DND-41 (cell line): Measurements from ENCODE around the gene TMEM232.

ENCODE experiments used
- ATAC-seq: fragments of 200-7000 bp; cut with Tn5 transposase; 3 replicates; pipeline ENCODE4 v1.9.1; 2021; ENCODE audit warnings: low read depth; ENCODE audit not compliant: insufficient read depth
- DNase-seq: peaks from one replicate; pipeline ENCODE4 v3.0.0-alpha.2; 2020
- H2AFZ ChIP-seq: 2 replicates; pipeline ENCODE4 v1.6.0; 2012; ENCODE audit warnings: low read depth, low read length
- H3K27ac ChIP-seq: 2 replicates; pipeline ENCODE4 v1.5.1; 2012; ENCODE audit warnings: low read length, inconsistent platforms
- H3K27me3 ChIP-seq: fragments of 200-600 bp; sonication (generic); 2 replicates; pipeline ENCODE4 v1.6.0; 2012; ENCODE audit warnings: low read length, mild to moderate bottlenecking, inconsistent platforms; ENCODE audit not compliant: insufficient read depth, poor library complexity
- H3K36me3 ChIP-seq: 2 replicates; pipeline ENCODE4 v1.5.1; 2012; ENCODE audit warnings: low read length, inconsistent platforms; ENCODE audit not compliant: insufficient read depth
- H3K4me1 ChIP-seq: 2 replicates; pipeline ENCODE4 v1.5.1; 2012; ENCODE audit warnings: mild to moderate bottlenecking, low read length; ENCODE audit not compliant: insufficient read depth
- H3K4me2 ChIP-seq: 2 replicates; pipeline ENCODE4 v1.6.0; 2012; ENCODE audit warnings: mild to moderate bottlenecking, moderate library complexity, low read length, inconsistent platforms; ENCODE audit not compliant: insufficient read depth
- H3K4me3 ChIP-seq, 2 experiments: fragments of 200-600 bp in 1 of 2; shearing (Covaris generic) in 1 of 2; 2 replicates each; pipeline ENCODE4 v1.5.1; 2012 to 2016; ENCODE audit warnings: inconsistent platforms in 2 of 2, low read length in 2 of 2, mild to moderate bottlenecking in 2 of 2, low read depth in 1 of 2, moderate library complexity in 1 of 2
- H3K79me2 ChIP-seq: 2 replicates; pipeline ENCODE4 v1.6.0; 2012; ENCODE audit warnings: low read length, inconsistent platforms; ENCODE audit not compliant: insufficient read depth
- H3K9ac ChIP-seq: 2 replicates; pipeline ENCODE4 v1.6.0; 2012; ENCODE audit warnings: low read depth, mild to moderate bottlenecking, inconsistent platforms, low read length, moderate library complexity
- H3K9me3 ChIP-seq: 2 replicates; pipeline ENCODE4 v1.5.1; 2012; ENCODE audit warnings: low read length, moderate library complexity, mild to moderate bottlenecking, inconsistent platforms; ENCODE audit not compliant: insufficient read depth, severe bottlenecking
- H4K20me1 ChIP-seq: 2 replicates; pipeline ENCODE4 v1.6.0; 2012; ENCODE audit warnings: low read length; ENCODE audit not compliant: insufficient read depth
- EZH2 ChIP-seq: IDR thresholded peaks from 3 replicates; pipeline ENCODE4 v1.6.1; 2012; ENCODE audit warnings: borderline replicate concordance, low read depth, mild to moderate bottlenecking, moderate library complexity, low read length, inconsistent platforms; ENCODE audit not compliant: severe bottlenecking
- TF ChIP-seq, protein P1 (sequence below): IDR thresholded peaks from 2 replicates; pipeline ENCODE4 v1.5.1; 2012; ENCODE audit warnings: borderline replicate concordance, low read length, moderate library complexity, mild to moderate bottlenecking; ENCODE audit not compliant: poor library complexity, severe bottlenecking; ENCODE audit errors: extremely low read depth

Gene TMEM232

DNA sequence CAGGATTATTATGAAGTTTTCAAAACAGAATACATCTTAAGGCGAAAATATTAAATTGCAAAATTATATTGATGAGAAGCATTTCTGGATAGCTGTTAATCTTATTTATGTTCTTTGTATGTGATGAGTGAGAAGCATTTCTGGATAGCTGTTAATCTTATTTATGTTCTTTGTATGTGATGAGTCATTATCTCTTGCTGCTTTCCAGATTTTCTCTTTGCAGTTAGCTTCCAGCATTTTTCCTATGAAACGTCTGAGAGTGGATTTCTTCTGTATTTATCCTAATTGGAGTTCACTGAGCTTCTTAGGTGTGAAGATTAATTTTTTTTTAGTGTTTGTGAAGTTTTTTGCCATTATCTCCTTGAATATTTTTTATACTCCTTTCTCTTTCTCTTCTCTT lies 8.2 kb downstream of the TMEM232 start:
- no peak for TF ChIP-seq EZH2
- TF ChIP-seq, protein P1, sequence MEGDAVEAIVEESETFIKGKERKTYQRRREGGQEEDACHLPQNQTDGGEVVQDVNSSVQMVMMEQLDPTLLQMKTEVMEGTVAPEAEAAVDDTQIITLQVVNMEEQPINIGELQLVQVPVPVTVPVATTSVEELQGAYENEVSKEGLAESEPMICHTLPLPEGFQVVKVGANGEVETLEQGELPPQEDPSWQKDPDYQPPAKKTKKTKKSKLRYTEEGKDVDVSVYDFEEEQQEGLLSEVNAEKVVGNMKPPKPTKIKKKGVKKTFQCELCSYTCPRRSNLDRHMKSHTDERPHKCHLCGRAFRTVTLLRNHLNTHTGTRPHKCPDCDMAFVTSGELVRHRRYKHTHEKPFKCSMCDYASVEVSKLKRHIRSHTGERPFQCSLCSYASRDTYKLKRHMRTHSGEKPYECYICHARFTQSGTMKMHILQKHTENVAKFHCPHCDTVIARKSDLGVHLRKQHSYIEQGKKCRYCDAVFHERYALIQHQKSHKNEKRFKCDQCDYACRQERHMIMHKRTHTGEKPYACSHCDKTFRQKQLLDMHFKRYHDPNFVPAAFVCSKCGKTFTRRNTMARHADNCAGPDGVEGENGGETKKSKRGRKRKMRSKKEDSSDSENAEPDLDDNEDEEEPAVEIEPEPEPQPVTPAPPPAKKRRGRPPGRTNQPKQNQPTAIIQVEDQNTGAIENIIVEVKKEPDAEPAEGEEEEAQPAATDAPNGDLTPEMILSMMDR = no peak
- H4K20me1 ChIP-seq = no peaks in the 10 kb centered on the region
- H3K36me3 ChIP-seq = no peaks in the 10 kb centered on the region
- ATAC-seq (no peak), DNase-seq (no peak)
- no peak overlapping the region for H3K4me3 ChIP-seq
- no peak overlapping the region for H3K4me2 ChIP-seq
- no peaks in the 10 kb centered on the region for H3K79me2 ChIP-seq
- H3K9me3 ChIP-seq = no peaks in the 10 kb centered on the region
- H3K27me3 ChIP-seq = no peaks in the 10 kb centered on the region
- H3K27ac ChIP-seq = no peak overlapping the region
- no peak overlapping the region for H2AFZ ChIP-seq
- H3K9ac ChIP-seq = no peak overlapping the region
- H3K4me1 ChIP-seq = no peaks in the 10 kb centered on the region

DNA sequence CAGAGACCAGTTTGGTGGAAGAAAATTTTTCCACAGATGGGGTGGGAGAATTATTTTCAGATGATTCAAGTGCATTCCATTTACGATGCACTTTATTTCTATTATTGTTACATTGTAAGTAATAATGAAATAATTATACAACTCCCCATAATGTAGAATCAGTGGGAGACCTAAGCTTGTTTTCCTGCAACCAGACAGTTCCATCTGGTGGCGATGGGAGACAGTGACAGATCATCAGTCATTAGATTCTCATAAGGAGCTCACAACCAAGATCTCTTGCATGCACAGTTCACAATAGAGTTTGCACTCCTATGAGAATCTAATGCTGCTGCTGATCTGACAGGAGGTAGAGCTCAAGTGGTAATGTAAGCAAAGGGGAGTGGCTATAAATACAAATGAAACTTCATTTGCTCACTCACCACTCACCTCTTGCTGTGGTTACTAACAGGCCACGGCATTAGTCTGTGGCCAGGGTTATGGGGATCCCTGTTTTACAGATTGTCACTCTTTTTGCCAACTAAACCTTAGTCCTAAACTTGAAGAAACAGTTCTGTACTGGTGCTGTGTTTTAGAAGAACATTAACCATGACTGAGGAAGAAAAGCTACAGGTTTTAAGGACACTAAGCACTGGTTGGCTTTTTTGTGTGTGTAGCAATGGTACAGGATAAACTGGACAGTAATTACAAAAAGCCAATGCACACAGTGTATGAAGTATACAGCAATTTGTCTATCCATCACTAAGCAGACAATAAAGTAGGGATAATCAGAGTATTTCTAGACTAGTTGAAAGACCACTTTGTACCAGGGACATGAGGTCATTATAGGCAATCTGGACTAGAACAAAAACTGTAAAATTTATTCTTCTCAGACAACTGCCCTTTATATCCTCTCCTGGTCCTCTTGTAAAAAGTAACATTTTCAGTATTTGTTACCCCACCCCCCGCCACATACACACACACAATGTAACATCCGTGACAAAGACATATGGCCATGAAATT lies 9.9 kb downstream of the TMEM232 start:
- no peaks in the 10 kb centered on the region for H3K27me3 ChIP-seq
- H3K9ac ChIP-seq = no peak overlapping the region
- H3K4me3 ChIP-seq = no peak overlapping the region
- H2AFZ ChIP-seq = no peak overlapping the region
- H3K4me1 ChIP-seq = no peaks in the 10 kb centered on the region
- H3K36me3 ChIP-seq = no peaks in the 10 kb centered on the region
- ATAC-seq (no peak), DNase-seq (no peak)
- no peaks in the 10 kb centered on the region for H4K20me1 ChIP-seq
- H3K9me3 ChIP-seq = no peaks in the 10 kb centered on the region
- H3K4me2 ChIP-seq = no peak overlapping the region
- H3K27ac ChIP-seq = no peak overlapping the region
- TF ChIP-seq, protein P1 = peak; percentile 18
- TF ChIP-seq EZH2 = no peak
- no peaks in the 10 kb centered on the region for H3K79me2 ChIP-seq

DNA sequence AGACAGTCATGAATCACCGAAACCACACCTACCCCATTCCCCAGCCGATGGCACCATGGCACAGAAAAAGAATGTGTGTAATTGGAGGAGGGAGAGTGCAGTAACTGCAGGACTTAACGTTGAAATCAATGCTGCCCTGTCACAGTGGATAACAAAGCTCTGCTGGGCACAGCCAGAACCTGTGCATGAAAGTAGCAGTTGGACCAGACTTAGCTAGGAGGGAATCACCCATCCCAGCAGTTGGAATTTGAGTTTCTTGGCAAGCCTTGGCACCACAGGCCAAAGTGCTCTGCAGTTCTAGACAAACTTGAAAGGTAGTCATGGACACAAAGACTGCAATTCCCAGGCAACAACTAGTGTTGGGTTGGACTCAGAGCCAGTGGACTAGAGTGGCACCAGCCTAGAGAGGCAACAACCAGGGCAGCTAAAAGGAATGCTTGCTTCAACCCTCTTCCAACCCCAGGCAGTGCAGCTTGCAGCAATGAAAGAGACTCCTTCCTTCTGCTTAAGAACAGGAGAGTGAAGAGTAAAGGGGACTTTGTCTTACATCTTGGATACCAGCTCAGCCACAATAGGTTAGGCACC lies 19.1 kb downstream of the TMEM232 start:
- Histone ChIP-seq H3K4me3 (no peak overlapping the region), H4K20me1 (no peaks in the 10 kb centered on the region), H3K27ac (no peak overlapping the region), H3K27me3 (no peaks in the 10 kb centered on the region), H3K4me1 (no peaks in the 10 kb centered on the region), H3K79me2 (no peaks in the 10 kb centered on the region), H3K9ac (no peak overlapping the region), H2AFZ (no peak overlapping the region), H3K9me3 (no peaks in the 10 kb centered on the region), H3K4me2 (no peak overlapping the region), H3K36me3 (no peaks in the 10 kb centered on the region)
- DNase-seq (no peak), ATAC-seq (no peak)
- no peak for TF ChIP-seq EZH2

DNA sequence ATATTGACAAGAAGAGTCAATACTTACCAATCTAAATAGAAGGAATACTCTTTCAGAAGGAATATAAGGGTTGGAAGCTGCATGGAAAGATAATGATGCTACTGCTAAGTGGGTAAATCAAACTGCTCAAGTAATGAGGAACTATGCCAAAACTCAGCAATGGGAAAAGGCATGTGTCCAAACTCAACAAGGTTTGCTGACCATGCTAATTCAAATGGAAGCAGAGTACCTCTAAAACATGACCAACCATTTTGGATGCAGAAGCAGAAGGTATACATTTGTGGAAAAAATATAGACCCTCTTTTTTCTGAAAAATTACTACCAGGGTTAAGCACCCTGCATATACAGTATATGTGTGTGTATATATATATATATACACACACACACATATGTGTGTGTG lies 21.1 kb downstream of the TMEM232 start:
- Histone ChIP-seq H3K4me2 (no peak overlapping the region), H3K27me3 (no peaks in the 10 kb centered on the region), H3K4me1 (no peaks in the 10 kb centered on the region), H3K36me3 (no peaks in the 10 kb centered on the region), H3K27ac (no peak overlapping the region), H2AFZ (no peak overlapping the region), H3K9me3 (no peaks in the 10 kb centered on the region), H3K9ac (no peak overlapping the region), H3K4me3 (no peak overlapping the region), H3K79me2 (no peaks in the 10 kb centered on the region), H4K20me1 (no peaks in the 10 kb centered on the region)
- ATAC-seq (no peak), DNase-seq (no peak)
- no peak for TF ChIP-seq EZH2
- TF ChIP-seq, protein P1 = no peak
